ENCODE data around the gene SLC25A3.
"Not testable (repeated sequence)": the region's sequence is repeated elsewhere in the genome, so short reads cannot be mapped to it uniquely, and the experiment has no call there.

The SLC25A3 gene

GRCh38 chr12:98594050-98594835, 757 bp downstream of the SLC25A3 start:
- no peak for TF ChIP-seq CTCF (IDR thresholded peaks at IDR 0.05)
- no peak for TF ChIP-seq ZFX (IDR thresholded peaks at IDR 0.05; ENCODE audit: borderline replicate concordance)

DNA sequence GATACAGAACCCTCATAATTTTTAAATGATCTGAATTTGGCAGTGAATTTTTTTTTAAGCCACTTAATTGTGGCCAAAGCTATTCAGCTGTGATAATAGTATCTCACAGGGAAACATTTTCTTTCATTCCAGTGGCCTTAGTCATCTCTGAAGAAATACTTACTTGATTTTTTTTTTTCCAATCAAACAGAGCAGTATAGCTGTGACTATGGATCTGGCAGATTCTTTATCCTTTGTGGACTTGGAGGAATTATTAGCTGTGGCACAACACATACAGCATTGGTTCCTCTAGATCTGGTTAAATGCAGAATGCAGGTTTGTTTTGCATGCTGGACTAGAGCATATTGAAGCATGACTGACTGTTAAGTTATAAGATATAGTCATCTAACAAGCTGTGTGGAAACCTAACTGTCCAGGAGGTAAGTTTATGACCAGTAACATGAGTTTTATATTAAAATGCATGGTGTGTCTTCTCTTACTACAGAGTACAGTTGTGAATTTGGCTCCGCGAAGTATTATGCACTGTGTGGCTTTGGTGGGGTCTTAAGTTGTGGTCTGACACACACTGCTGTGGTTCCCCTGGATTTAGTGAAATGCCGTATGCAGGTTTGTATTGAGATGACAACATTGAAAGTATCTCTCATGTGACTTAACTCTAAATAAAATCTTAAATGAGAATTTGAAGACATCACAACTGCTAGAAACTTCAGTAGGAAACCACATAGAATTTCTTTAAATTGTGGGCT, 1.9 kb downstream of the SLC25A3 start:
- peak overlapping the region; percentile 88 for H3K27ac ChIP-seq
- TF ChIP-seq ZFX (IDR thresholded peaks at IDR 0.05; ENCODE audit: borderline replicate concordance) (no peak), CTCF (IDR thresholded peaks at IDR 0.05) (no peak)

More at GRCh38 chr12:98594050-98594835, 757 bp downstream of the SLC25A3 start:
- peak overlapping the region; percentile 88 for H3K27ac ChIP-seq

DNA sequence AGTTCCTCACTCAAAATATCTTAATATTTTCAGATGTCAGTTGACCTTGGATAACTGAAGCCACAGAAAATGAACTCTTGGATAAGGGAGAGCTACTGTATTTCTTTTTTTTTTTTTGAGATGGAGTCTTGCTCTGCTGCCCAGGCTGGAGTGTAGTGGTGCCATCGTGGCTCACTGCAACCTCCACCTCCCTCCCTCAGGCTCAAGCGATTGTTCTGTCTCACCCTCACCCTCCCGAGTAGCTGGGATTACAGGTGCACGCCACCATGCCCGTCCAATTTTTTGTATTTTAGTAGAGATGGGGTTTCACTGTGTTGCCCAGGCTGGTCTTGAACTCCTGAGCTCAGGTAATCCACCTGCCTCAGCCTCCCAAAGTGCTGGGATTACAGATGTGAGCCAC, 3.8 kb downstream of the SLC25A3 start:
- H3K27ac ChIP-seq, result not testable (repeated sequence)

DNA sequence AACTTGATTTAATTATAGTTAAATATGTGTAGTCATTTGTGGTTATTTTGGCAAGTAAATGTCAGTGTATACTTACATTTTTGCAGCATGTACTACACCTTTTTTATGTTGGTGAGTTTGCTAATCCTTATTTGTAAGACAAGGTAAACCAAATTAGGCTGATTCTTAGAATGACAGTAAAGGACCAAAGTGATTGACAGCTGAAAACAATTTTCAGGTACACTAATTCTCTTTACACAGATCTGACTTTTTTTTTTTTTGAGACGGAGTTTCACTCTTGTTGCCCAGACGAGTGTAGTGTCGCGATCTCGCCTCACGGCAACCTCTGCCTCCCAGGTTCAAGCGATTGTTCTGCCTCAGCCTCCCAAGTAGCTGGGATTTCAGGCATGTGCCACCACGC, 8.4 kb downstream of the SLC25A3 start:
- TF ChIP-seq ZFX (IDR thresholded peaks at IDR 0.05; ENCODE audit: borderline replicate concordance), result no peak
- TF ChIP-seq CTCF (IDR thresholded peaks at IDR 0.05), result no peak
- no peak overlapping the region for H3K27ac ChIP-seq

DNA sequence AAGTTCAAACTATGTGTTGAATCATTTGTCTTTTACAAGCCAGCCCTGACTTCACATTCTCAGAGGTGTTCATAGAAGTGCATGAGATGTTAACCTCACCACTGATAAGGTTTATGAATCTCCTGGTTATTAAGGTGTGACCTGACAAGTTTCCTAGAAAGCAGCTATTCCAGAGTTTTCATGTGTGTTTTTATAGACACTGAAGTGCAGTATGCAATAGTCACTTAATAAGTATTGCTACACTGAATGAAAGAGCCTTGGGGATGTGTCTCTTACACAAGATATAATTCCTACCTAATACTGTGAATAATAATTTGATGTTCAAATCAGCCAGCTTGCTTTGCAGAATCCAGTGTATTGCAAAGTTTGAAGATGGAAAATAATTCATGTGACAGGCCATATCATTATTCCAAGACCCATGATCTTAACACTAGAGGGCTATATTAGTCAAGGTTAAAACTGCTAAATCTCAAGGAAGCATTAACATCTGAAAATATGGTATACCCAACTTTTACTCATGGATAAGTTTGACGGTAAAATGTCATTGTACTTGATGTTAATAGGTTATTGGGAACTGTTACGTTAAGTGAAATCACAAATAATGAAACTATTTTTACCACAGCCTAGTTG, 13.0 kb downstream of the SLC25A3 start:
- H3K27ac ChIP-seq, result no peak overlapping the region
- TF ChIP-seq ZFX (IDR thresholded peaks at IDR 0.05; ENCODE audit: borderline replicate concordance) (no peak), CTCF (IDR thresholded peaks at IDR 0.05) (no peak; the same call in 1 of the 2 replicates)

GRCh38 chr12:98610596-98610995, 17.1 kb downstream of the SLC25A3 start:
- no peak overlapping the region for H3K27ac ChIP-seq

More at GRCh38 chr12:98610596-98610995, 17.1 kb downstream of the SLC25A3 start:
- TF ChIP-seq CTCF (IDR thresholded peaks at IDR 0.05) (no peak), ZFX (IDR thresholded peaks at IDR 0.05; ENCODE audit: borderline replicate concordance) (no peak)

Measured in 22Rv1 (cell line).